Keratinocyte (primary cell): Measurements from ENCODE around the gene GABRR2. TPM values are rescaled to one million over a fixed set of nuclear protein-coding genes. Genes with fewer than 3 reads are reported as not detected.

Source experiments
- DNase-seq: peaks from one replicate; pipeline ENCODE4 v3.0.0-alpha.2; 2011; ENCODE audit warnings: low read depth, missing footprints, low spot score
- FAIRE-seq: peaks from 2 replicates; lab custom pipeline; 2011; peaks lifted over from hg19 to GRCh38; lab: Jason Lieb, UNC
- H2AFZ ChIP-seq: 2 replicates; pipeline ENCODE4 v1.6.0; 2012; ENCODE audit warnings: low read length, control low read depth, inconsistent platforms; ENCODE audit not compliant: control insufficient read depth
- H3K27ac ChIP-seq: 2 replicates; pipeline ENCODE4 v1.5.1; 2011; ENCODE audit warnings: low read length; ENCODE audit not compliant: control insufficient read depth, insufficient read depth
- H3K27me3 ChIP-seq: 3 replicates; pipeline ENCODE4 v1.6.0; 2011; ENCODE audit warnings: low read length; ENCODE audit not compliant: control insufficient read depth, insufficient read depth; ENCODE audit errors: extremely low read depth
- H3K36me3 ChIP-seq, 2 experiments: 2 replicates in 1 of 2; 3 replicates in 1 of 2; pipeline ENCODE4 v1.5.1; 2011; ENCODE audit warnings: low read length in 2 of 2, mild to moderate bottlenecking in 1 of 2; ENCODE audit not compliant: control insufficient read depth in 2 of 2, insufficient read depth in 2 of 2; ENCODE audit errors: extremely low read depth in 1 of 2
- H3K4me1 ChIP-seq: 3 replicates; pipeline ENCODE4 v1.5.1; 2011; ENCODE audit warnings: low read length; ENCODE audit not compliant: control insufficient read depth, insufficient read depth; ENCODE audit errors: extremely low read depth
- H3K4me2 ChIP-seq: 3 replicates; pipeline ENCODE4 v1.6.0; 2011; ENCODE audit warnings: low read depth, low read length; ENCODE audit not compliant: control insufficient read depth, insufficient read depth; ENCODE audit errors: extremely low read depth
- H3K4me3 ChIP-seq, 3 experiments: fragments of 200-600 bp in 1 of 3; sonication (generic) in 1 of 3; 2 replicates in 2 of 3; 3 replicates in 1 of 3; pipeline ENCODE4 v1.5.1; 2011 to 2016; ENCODE audit warnings: low read length in 3 of 3, mild to moderate bottlenecking in 3 of 3, control low read depth in 2 of 3, inconsistent platforms in 1 of 3, low read depth in 1 of 3, mixed read lengths in 1 of 3, mixed run types in 1 of 3, moderate library complexity in 1 of 3; ENCODE audit not compliant: control insufficient read depth in 2 of 3, insufficient read depth in 2 of 3; ENCODE audit errors: extremely low read depth in 1 of 3
- H3K79me2 ChIP-seq: 2 replicates; pipeline ENCODE4 v1.6.0; 2012; ENCODE audit warnings: low read length; ENCODE audit not compliant: control insufficient read depth, insufficient read depth
- H3K9ac ChIP-seq: 3 replicates; pipeline ENCODE4 v1.6.0; 2011; ENCODE audit warnings: low read length; ENCODE audit not compliant: control insufficient read depth, insufficient read depth; ENCODE audit errors: extremely low read depth
- H3K9me1 ChIP-seq: 3 replicates; pipeline ENCODE4 v1.6.0; 2011; ENCODE audit warnings: low read length; ENCODE audit not compliant: control insufficient read depth, insufficient read depth; ENCODE audit errors: extremely low read depth
- H3K9me3 ChIP-seq: 2 replicates; pipeline ENCODE4 v1.5.1; 2012; ENCODE audit warnings: low read depth, low read length; ENCODE audit not compliant: control insufficient read depth
- H4K20me1 ChIP-seq: 3 replicates; pipeline ENCODE4 v1.6.0; 2011; ENCODE audit warnings: low read length; ENCODE audit not compliant: control insufficient read depth, insufficient read depth; ENCODE audit errors: extremely low read depth
- EZH2 ChIP-seq: IDR thresholded peaks from one replicate; pipeline ENCODE4 v1.6.1; 2012; ENCODE audit warnings: inconsistent platforms, mild to moderate bottlenecking, low read length, moderate library complexity
- dilution Hi-C: fragments of 300-500 bp; cut with MboI; formaldehyde crosslinking; loops from one replicate; pipeline ENCODE4 v1.7.0; 2020; ENCODE audit warnings: low sequenced_read_pairs; ENCODE audit not compliant: extremely low pct_ligation_motif_present
- polyA plus RNA-seq, 5 experiments: library from polyadenylated mRNA; depleted of rRNA in 3 of 5; stranded (reverse) in 3 of 5; stranded (forward) in 1 of 5; unstranded in 1 of 5; fragments of >200 nt; gene quantifications; 1 replicate in 1 of 5; 2 replicates in 3 of 5; 3 replicates in 1 of 5; pipeline versions ENCODE4 v1.2.1 to v1.2.3, GENCODE V29; 2011 to 2012; ENCODE audit warnings: missing spikeins in 2 of 5, low read depth in 1 of 5, low replicate concordance in 1 of 5
- TF ChIP-seq, protein P1 (sequence below), 3 experiments: IDR thresholded peaks in 1 of 3; conservative IDR thresholded peaks in 1 of 3; optimal IDR thresholded peaks in 1 of 3; 2 replicates in 2 of 3; 3 replicates in 1 of 3; pipeline versions ENCODE3 to v1.5.1; 2011; ENCODE audit warnings: low read length in 3 of 3, mild to moderate bottlenecking in 3 of 3, moderate library complexity in 2 of 3, control low read depth in 1 of 3, inconsistent platforms in 1 of 3; ENCODE audit not compliant: insufficient read depth in 2 of 3; ENCODE audit errors: extremely low read depth in 1 of 3

GABRR2 gene
- polyA plus RNA-seq, 1 donor (not counting 4 experiments of a cell fraction or from before 2014, with no cell fraction given), result 0.03 TPM

DNA sequence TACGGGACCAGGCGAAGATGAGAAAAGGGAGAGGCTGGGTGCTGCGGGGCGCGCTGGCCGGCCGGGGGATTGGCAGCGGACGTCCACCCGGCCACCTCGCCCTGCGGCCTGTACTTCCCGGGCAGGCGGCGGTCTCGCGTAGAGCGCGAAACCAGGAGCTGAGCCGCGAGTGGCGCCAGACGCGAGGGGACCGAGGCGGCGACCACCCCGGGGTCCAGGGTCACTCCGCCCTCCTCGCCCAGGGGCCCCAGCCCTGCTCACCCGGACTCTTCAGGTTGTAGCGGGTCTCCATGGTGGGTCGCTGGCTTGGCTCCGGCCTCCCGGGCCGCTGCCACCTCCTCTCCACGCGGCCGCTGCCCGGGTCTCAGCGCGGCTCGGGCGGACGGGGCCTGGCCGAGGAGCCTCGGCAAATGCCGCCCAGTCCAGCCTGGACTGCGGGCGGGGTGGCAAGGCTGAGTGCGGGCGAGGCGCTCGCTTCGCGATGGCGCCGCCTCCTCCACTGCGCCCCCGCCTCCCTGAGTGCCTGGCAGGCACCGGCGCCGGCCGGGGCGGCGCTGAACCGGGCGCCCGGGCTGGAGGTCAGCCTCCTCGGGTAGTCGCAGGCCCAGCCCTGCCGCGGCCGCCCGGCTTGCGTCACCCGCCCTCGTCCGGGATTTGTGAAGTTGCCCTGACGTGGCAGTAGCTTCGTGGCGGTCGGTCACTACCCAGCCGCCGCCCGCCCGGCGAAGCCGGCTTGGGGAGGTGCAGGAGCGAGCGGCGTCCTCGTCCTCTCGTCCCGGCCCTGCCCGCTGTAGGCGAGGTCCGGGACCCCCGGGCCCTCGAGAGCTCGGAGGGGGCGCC, 37.4 kb upstream of the GABRR2 start, which contains the start of gene UBE2J1:
Gene UBE2J1, minus strand, starts transcription at position 445 of the 840 bp plus-strand sequence. Its CDS starts 153 bp downstream, at position 292.
- Histone ChIP-seq H2AFZ (peak within 1 kb of the TSS; percentile 94), H3K9ac (peak within 1 kb of the TSS; percentile 91), H3K4me1 (peaks cover 11% of the 10 kb centered on the region), H3K4me2 (peak within 1 kb of the TSS; percentile 96), H4K20me1 (no peaks in the 10 kb centered on the region), H3K9me3 (no peaks in the 10 kb centered on the region), H3K4me3 (peak within 1 kb of the TSS; percentile 87 to 94 (median 94)), H3K9me1 (no peaks in the 10 kb centered on the region), H3K27ac (peak within 1 kb of the TSS; percentile 58), H3K27me3 (no peaks in the 10 kb centered on the region), H3K79me2 (peaks cover 30% of the 10 kb centered on the region), H3K36me3 (no peaks in the 10 kb centered on the region)
- FAIRE-seq (no peak), DNase-seq (no peak)
- dilution Hi-C loops, result no loop called here
- TF ChIP-seq, protein P1, sequence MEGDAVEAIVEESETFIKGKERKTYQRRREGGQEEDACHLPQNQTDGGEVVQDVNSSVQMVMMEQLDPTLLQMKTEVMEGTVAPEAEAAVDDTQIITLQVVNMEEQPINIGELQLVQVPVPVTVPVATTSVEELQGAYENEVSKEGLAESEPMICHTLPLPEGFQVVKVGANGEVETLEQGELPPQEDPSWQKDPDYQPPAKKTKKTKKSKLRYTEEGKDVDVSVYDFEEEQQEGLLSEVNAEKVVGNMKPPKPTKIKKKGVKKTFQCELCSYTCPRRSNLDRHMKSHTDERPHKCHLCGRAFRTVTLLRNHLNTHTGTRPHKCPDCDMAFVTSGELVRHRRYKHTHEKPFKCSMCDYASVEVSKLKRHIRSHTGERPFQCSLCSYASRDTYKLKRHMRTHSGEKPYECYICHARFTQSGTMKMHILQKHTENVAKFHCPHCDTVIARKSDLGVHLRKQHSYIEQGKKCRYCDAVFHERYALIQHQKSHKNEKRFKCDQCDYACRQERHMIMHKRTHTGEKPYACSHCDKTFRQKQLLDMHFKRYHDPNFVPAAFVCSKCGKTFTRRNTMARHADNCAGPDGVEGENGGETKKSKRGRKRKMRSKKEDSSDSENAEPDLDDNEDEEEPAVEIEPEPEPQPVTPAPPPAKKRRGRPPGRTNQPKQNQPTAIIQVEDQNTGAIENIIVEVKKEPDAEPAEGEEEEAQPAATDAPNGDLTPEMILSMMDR (optimal IDR thresholded peaks at IDR 0.05 in 1 of 3, IDR thresholded peaks at IDR 0.05 in 1 of 3, conservative IDR thresholded peaks at IDR 0.05 in 1 of 3; ENCODE audit: extremely low read depth in 1 of 3, insufficient read depth in 2 of 3, low read length in 3 of 3), result no peak
- no peak for TF ChIP-seq EZH2

DNA sequence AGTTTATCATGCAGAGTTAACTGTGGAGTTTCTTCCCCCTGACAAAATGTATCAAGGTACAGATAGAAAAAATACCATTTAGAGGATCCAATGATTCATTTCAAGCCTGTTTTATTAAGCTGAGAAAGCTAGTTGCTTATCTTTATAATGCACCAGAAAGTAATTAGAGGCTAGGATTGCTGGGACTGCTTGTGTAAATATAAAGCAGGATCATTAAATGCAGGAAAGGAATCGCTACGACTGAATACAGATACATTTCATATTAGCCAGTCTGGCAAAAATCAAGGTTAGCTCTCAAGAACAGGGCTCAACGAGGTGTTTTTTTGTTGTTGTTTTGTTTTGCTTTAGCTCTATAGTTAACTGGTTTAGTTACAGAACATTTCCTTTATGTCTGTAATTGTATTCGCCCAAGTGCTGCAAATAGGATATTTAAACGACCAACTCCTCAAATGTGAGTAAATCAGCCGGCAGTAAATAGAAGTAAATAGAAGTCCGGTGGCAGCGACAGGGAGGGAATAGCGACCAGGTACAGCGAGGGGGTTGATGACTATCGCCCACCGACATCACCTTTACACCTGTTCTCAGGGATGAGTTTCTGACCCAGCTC, 36.7 kb upstream of the GABRR2 start:
- no peak for FAIRE-seq
- Histone ChIP-seq H3K27me3 (no peaks in the 10 kb centered on the region), H3K4me1 (peaks cover 11% of the 10 kb centered on the region), H3K9me3 (no peaks in the 10 kb centered on the region), H3K9ac (peak overlapping the region; percentile 91), H3K79me2 (peaks cover 30% of the 10 kb centered on the region), H4K20me1 (no peaks in the 10 kb centered on the region), H3K27ac (peak overlapping the region; percentile 58), H3K36me3 (no peaks in the 10 kb centered on the region), H3K9me1 (no peaks in the 10 kb centered on the region), H2AFZ (peak overlapping the region; percentile 94), H3K4me3 (peak overlapping the region; percentile 87 to 94 (median 94)), H3K4me2 (peak overlapping the region; percentile 96)
- no peak for DNase-seq
- TF ChIP-seq EZH2, result no peak
- TF ChIP-seq, protein P1 (optimal IDR thresholded peaks at IDR 0.05 in 1 of 3, IDR thresholded peaks at IDR 0.05 in 1 of 3, conservative IDR thresholded peaks at IDR 0.05 in 1 of 3; ENCODE audit: extremely low read depth in 1 of 3, insufficient read depth in 2 of 3, low read length in 3 of 3), result no peak
- dilution Hi-C loops, result no loop called here
